Right lobe of liver (tissue), 6 donors: Measurements from ENCODE around the gene COL4A4. TPM values are rescaled to one million over a fixed set of nuclear protein-coding genes. Genes with fewer than 3 reads are reported as not detected.

Experiments used
- ATAC-seq, 4 donors: fragments of 200-7000 bp; cut with Tn5 transposase; one replicate each; pipeline ENCODE4 v1.9.1; 2020; ENCODE audit warnings: mild to moderate bottlenecking in 4 of 4, moderate library complexity in 4 of 4
- DNase-seq, 3 donors: peaks; one replicate each; pipeline ENCODE4 v3.0.0-alpha.2; 2020
- H3K27ac ChIP-seq, 3 donors: fragments of 200-600 bp; one replicate each; pipeline ENCODE4 v1.8.0; 2022
- H3K27me3 ChIP-seq, 2 donors: fragments of 200-600 bp; one replicate each; pipeline ENCODE4 v1.8.0; 2022
- H3K36me3 ChIP-seq, 4 donors: fragments of 200-600 bp; sonication (generic) in 1 of 4; one replicate each; pipeline versions ENCODE4 v1.5.1 to v1.8.0; 2017 to 2022; ENCODE audit warnings: control low read depth in 1 of 4
- H3K4me1 ChIP-seq, 4 donors: fragments of 200-600 bp; sonication (generic) in 1 of 4; one replicate each; pipeline versions ENCODE4 v1.5.1 to v1.8.0; 2017 to 2022; ENCODE audit warnings: control low read depth in 1 of 4
- H3K4me3 ChIP-seq, 3 donors: fragments of 200-600 bp; one replicate each; pipeline ENCODE4 v1.8.0; 2022
- H3K9me3 ChIP-seq, 4 donors: fragments of 200-600 bp; sonication (generic) in 1 of 4; one replicate each; pipeline versions ENCODE4 v1.5.1 to v1.8.0; 2017 to 2022; ENCODE audit warnings: control low read depth in 1 of 4
- CTCF ChIP-seq, 4 donors: fragments of 200-600 bp in 3 of 4; fragments of 450-650 bp in 1 of 4; IDR thresholded peaks; one replicate each; pipeline versions ENCODE4 v1.5.1 to v1.8.0; 2016 to 2022; ENCODE audit warnings: antibody characterized with exemption in 4 of 4, mild to moderate bottlenecking in 2 of 4
- POLR2A ChIP-seq: fragments of 450-650 bp; IDR thresholded peaks from one replicate; pipeline ENCODE4 v1.6.1; 2017; ENCODE audit warnings: antibody characterized with exemption, mild to moderate bottlenecking
- WGBS: methylation state at CpG from one replicate; pipeline ENCODE4 v1.1.6; 2018; ENCODE audit warnings: low coverage, low lambda C conversion rate; ENCODE audit not compliant: insufficient coverage; ENCODE audit errors: missing lambda C conversion rate; 5-methylcytosine and 5-hydroxymethylcytosine counted together
- intact Hi-C, 2 donors: fragments of 100-400 bp; cut with DNase I; formaldehyde crosslinking; loops; one replicate each; pipeline versions ENCODE4 v1.11.2 to v1.14.1; 2022
- total RNA-seq, 6 experiments: library from RNA; depleted of rRNA in 2 of 6; stranded (reverse); fragments of >200 nt in 2 of 6; fragmentation: NEBNext Ultra II Directional in 3 of 6; extraction: Animal tissue kit (Norgen Biotek cat#: 25700) in 3 of 6; gene quantifications; one replicate each; pipeline versions ENCODE4 v1.1.0 to v1.2.4, GENCODE V29; 2016 to 2023
- donor health status: DM: no; HTN: yes; CAD: no.
- donor health status: DM: no; HTN: no; CAD: no.
- donor health status: DM: no; HTN: no; CAD: no.
- donor health status: DM: no; HTN: yes; CAD: no.
- donor health status: DM: no; HTN: yes; CAD: no.

Gene COL4A4
- total RNA-seq, 6 experiments from 2014 or later = 0.86 to 2.4 (median 1.8) TPM

GRCh38 chr2:227035711-227036367, 128.2 kb downstream of the COL4A4 start:
- Histone ChIP-seq H3K9me3 (no peaks in the 10 kb centered on the region), H3K4me3 (no peak overlapping the region), H3K27ac (no peak overlapping the region), H3K36me3 (no peaks in the 10 kb centered on the region), H3K4me1 (peaks cover 0 to 10% (median 0%) of the 10 kb centered on the region in 4 donors), H3K27me3 (no peaks in the 10 kb centered on the region)
- DNase-seq (no peak), ATAC-seq (no peak)
- no peak for TF ChIP-seq POLR2A
- no peak for TF ChIP-seq CTCF (IDR thresholded peaks at IDR 0.05)
- intact Hi-C loops = loop anchor here in 1 of 2 donors (10.0 kb wide), 1 partner anchor 69 kb away; no protein-coding TSS in a partner anchor
- 57% methylated on average over 5 of the region's 7 CpGs for WGBS

GRCh38 chr2:227033471-227034148, 130.4 kb downstream of the COL4A4 start:
- 22% methylated on average over 6 of the region's 16 CpGs for WGBS
- TF ChIP-seq POLR2A (no peak), CTCF (IDR thresholded peaks at IDR 0.05) (peak; percentile 34 to 71 (median 67))
- H3K27ac ChIP-seq = no peak overlapping the region
- no peaks in the 10 kb centered on the region for H3K36me3 ChIP-seq
- no peaks in the 10 kb centered on the region for H3K27me3 ChIP-seq
- intact Hi-C loops = loop anchor here in 1 of 2 donors (10.0 kb wide), 1 partner anchor 71 kb away; no protein-coding TSS in a partner anchor
- H3K4me3 ChIP-seq = no peak overlapping the region
- peaks cover 0 to 3% (median 0%) of the 10 kb centered on the region in 4 donors for H3K4me1 ChIP-seq
- DNase-seq (peak; percentile 56 to 70 (median 61)), ATAC-seq (peak; percentile 74 to 91 (median 88))
- H3K9me3 ChIP-seq = no peaks in the 10 kb centered on the region

- intact Hi-C loops = loop anchor here in 1 of 2 donors (10.0 kb wide), 1 partner anchor 73 kb away; no protein-coding TSS in a partner anchor
- no peak overlapping the region for H3K27ac ChIP-seq
Measured at GRCh38 chr2:227031379-227031778, 132.6 kb downstream of the COL4A4 start.

GRCh38 chr2:227030789-227031188, 133.2 kb downstream of the COL4A4 start:
- Histone ChIP-seq H3K27ac (no peak overlapping the region), H3K27me3 (no peaks in the 10 kb centered on the region), H3K36me3 (no peaks in the 10 kb centered on the region), H3K4me1 (no peaks in the 10 kb centered on the region), H3K9me3 (no peaks in the 10 kb centered on the region), H3K4me3 (no peak overlapping the region)
- TF ChIP-seq POLR2A = no peak
- TF ChIP-seq CTCF (IDR thresholded peaks at IDR 0.05) = no peak
- ATAC-seq = no peak
- DNase-seq = no peak
- 43% methylated on average over 2 of the region's 2 CpGs for WGBS
- intact Hi-C loops = loop anchor here in 1 of 2 donors (10.0 kb wide), 1 partner anchor 74 kb away; no protein-coding TSS in a partner anchor

More at GRCh38 chr2:227031379-227031778, 132.6 kb downstream of the COL4A4 start:
- no peaks in the 10 kb centered on the region for H3K36me3 ChIP-seq
- no peak overlapping the region for H3K4me3 ChIP-seq
- TF ChIP-seq POLR2A = no peak
- TF ChIP-seq CTCF (IDR thresholded peaks at IDR 0.05) = no peak
- H3K27me3 ChIP-seq = no peaks in the 10 kb centered on the region
- ATAC-seq (no peak), DNase-seq (no peak)
- 14% methylated on average over 1 of the region's 3 CpGs for WGBS
- no peaks in the 10 kb centered on the region for H3K4me1 ChIP-seq
- H3K9me3 ChIP-seq = no peaks in the 10 kb centered on the region
